Measurements from ENCODE around the gene RUNX2. TPM values are rescaled to one million over a fixed set of nuclear protein-coding genes. Genes with fewer than 3 reads are reported as not detected.

RUNX2 gene
- total and polyA plus RNA-seq, 4 donors = 1.8 to 6.7 (median 3.2) TPM

DNA sequence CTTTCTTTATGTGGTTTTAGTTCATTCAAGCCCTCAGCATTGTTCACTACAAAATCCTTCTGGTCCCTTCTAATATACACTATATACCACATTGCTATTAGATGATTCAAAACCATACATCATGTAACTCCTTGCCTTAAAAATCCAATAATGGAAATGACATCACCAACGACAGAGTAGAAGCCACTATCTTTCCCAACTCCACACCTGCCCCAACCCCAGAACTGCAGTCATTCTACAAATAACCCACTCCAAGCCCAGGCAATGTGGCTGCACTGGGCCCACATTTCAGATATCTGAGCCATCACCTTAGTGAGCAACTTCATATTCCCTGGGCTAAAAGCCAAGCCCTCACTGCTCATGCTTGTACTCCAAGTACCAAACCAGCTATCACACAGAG, 22.6 kb upstream of the RUNX2 start:
- DNase-seq = no peak
- ATAC-seq (ENCODE audit: insufficient read depth, low FRiP score) = no peak
- no peak overlapping the region for H3K27ac ChIP-seq (ENCODE audit: low read depth in 1 of 2, low read length in 1 of 2)
- H3K4me3 ChIP-seq = no peak overlapping the region
- peaks cover 0 to 2% (median 0%) of the 10 kb centered on the region in 4 donors for H3K9me3 ChIP-seq (ENCODE audit: control insufficient read depth in 4 of 4, insufficient read depth in 3 of 4, low read length in 3 of 4)
- H3K4me1 ChIP-seq (ENCODE audit: control insufficient read depth in 5 of 5, insufficient read depth in 5 of 5, low read length in 5 of 5) = no peaks in the 10 kb centered on the region
- 85 to 87% methylated on average over 1 of the region's 1 CpG for WGBS, 2 donors
- no peaks in the 10 kb centered on the region for H3K36me3 ChIP-seq (ENCODE audit: control insufficient read depth in 4 of 4, insufficient read depth in 4 of 4, low read length in 4 of 4)
- H3K9ac ChIP-seq (ENCODE audit: insufficient read depth in 1 of 2, low read length in 2 of 2) = no peak overlapping the region
- no peaks in the 10 kb centered on the region for H3K27me3 ChIP-seq (ENCODE audit: control insufficient read depth in 3 of 3, insufficient read depth in 3 of 3, low read length in 2 of 3)
- TF ChIP-seq, protein P1, sequence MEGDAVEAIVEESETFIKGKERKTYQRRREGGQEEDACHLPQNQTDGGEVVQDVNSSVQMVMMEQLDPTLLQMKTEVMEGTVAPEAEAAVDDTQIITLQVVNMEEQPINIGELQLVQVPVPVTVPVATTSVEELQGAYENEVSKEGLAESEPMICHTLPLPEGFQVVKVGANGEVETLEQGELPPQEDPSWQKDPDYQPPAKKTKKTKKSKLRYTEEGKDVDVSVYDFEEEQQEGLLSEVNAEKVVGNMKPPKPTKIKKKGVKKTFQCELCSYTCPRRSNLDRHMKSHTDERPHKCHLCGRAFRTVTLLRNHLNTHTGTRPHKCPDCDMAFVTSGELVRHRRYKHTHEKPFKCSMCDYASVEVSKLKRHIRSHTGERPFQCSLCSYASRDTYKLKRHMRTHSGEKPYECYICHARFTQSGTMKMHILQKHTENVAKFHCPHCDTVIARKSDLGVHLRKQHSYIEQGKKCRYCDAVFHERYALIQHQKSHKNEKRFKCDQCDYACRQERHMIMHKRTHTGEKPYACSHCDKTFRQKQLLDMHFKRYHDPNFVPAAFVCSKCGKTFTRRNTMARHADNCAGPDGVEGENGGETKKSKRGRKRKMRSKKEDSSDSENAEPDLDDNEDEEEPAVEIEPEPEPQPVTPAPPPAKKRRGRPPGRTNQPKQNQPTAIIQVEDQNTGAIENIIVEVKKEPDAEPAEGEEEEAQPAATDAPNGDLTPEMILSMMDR (IDR thresholded peaks at IDR 0.05; ENCODE audit: control extremely low read depth, extremely low read depth) = no peak

DNA sequence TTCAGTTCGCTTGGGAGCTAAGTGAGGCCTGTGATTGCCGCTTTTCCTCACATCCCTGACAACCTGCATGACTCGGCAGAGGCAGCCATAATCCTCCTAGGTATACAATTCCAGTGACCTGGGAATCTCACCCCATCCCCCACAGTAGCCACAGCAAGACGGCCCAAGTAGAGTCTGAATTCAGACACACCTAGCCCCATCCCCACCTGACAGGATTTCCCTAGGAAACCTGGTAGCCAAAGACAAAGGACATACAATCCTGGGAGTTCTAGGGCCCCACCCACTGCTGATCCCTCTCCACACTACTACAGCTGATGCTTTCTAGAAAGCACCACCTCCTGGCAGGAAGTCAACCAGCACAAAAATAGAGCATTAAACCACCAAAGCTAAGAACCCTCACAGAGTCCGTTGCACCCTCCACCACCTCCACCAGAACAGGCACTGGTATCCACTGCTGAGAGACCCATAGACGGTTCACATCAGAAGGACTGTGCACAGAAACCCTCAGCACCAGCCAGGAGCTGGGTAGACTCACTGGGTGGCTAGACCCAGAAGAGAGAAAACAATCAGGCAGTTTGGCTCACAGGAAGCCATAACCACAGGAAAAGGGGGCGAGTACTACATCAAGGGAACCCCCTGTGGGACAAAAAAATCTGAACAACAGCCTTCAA, 17.9 kb upstream of the RUNX2 start:
- Histone ChIP-seq H3K27ac (ENCODE audit: low read depth in 1 of 2, low read length in 1 of 2) (no peak overlapping the region), H3K9me3 (ENCODE audit: control insufficient read depth in 4 of 4, insufficient read depth in 3 of 4, low read length in 3 of 4) (peaks cover 0 to 2% (median 0%) of the 10 kb centered on the region in 4 donors), H3K36me3 (ENCODE audit: control insufficient read depth in 4 of 4, insufficient read depth in 4 of 4, low read length in 4 of 4) (no peaks in the 10 kb centered on the region), H3K4me3 (no peak overlapping the region), H3K9ac (ENCODE audit: insufficient read depth in 1 of 2, low read length in 2 of 2) (no peak overlapping the region), H3K4me1 (ENCODE audit: control insufficient read depth in 5 of 5, insufficient read depth in 5 of 5, low read length in 5 of 5) (no peaks in the 10 kb centered on the region), H3K27me3 (ENCODE audit: control insufficient read depth in 3 of 3, insufficient read depth in 3 of 3, low read length in 2 of 3) (no peaks in the 10 kb centered on the region)
- TF ChIP-seq, protein P1 (IDR thresholded peaks at IDR 0.05; ENCODE audit: control extremely low read depth, extremely low read depth) = no peak
- no peak for ATAC-seq (ENCODE audit: insufficient read depth, low FRiP score)
- no peak for DNase-seq
- 61 to 77% methylated on average over 7 of the region's 7 CpGs for WGBS, 2 donors

DNA sequence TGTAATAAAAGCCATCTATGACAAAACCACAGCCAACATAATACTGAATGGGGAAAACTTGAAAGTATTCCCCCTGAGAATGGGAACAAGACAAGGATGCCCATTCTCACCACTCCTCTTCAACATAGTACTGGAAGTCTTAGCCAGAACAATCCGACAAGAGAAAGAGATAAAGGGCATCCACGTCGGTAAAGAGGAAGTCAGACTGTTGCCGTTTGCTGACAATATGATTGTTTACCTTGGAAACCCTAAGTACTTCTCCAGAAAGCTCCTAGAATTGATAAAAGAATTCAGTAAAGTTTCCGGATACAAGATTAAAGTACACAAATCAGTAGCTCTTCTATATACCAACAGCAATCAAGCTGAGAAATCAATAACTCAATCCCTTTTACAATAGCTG, 14.0 kb upstream of the RUNX2 start:
- no peaks in the 10 kb centered on the region for H3K4me1 ChIP-seq (ENCODE audit: control insufficient read depth in 5 of 5, insufficient read depth in 5 of 5, low read length in 5 of 5)
- H3K4me3 ChIP-seq = no peak overlapping the region
- no peak overlapping the region for H3K9ac ChIP-seq (ENCODE audit: insufficient read depth in 1 of 2, low read length in 2 of 2)
- ATAC-seq (ENCODE audit: insufficient read depth, low FRiP score) (no peak), DNase-seq (no peak)
- H3K9me3 ChIP-seq (ENCODE audit: control insufficient read depth in 4 of 4, insufficient read depth in 3 of 4, low read length in 3 of 4) = no peaks in the 10 kb centered on the region
- no peak overlapping the region for H3K27ac ChIP-seq (ENCODE audit: low read depth in 1 of 2, low read length in 1 of 2)
- TF ChIP-seq, protein P1 (IDR thresholded peaks at IDR 0.05; ENCODE audit: control extremely low read depth, extremely low read depth) = no peak
- WGBS, 2 donors = 52 to 57% methylated on average over 5 of the region's 5 CpGs
- H3K36me3 ChIP-seq (ENCODE audit: control insufficient read depth in 4 of 4, insufficient read depth in 4 of 4, low read length in 4 of 4) = no peaks in the 10 kb centered on the region
- no peaks in the 10 kb centered on the region for H3K27me3 ChIP-seq (ENCODE audit: control insufficient read depth in 3 of 3, insufficient read depth in 3 of 3, low read length in 2 of 3)

DNA sequence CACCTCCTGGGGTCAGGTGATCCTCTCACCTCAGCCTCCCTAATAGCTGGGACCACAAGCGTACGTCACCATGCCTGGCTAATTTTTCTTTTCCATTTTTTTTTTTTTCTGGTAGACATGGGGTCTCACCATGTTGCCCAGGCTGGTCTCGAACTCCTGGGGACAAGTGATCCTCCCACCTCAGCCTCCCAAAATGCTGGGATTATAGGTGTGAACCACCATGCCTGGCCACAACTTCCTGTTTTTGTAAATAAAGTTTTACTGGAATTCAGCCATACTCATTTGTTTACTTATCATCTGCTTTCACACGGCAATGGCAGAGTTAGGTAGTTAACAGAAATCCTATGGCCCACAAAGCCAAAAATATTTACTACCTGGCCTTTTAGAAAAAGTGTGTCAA, 7.8 kb upstream of the RUNX2 start:
- H3K27ac ChIP-seq (ENCODE audit: low read depth in 1 of 2, low read length in 1 of 2) = no peak overlapping the region
- H3K27me3 ChIP-seq (ENCODE audit: control insufficient read depth in 3 of 3, insufficient read depth in 3 of 3, low read length in 2 of 3) = no peaks in the 10 kb centered on the region
- H3K4me3 ChIP-seq = no peak overlapping the region
- WGBS, 2 donors = 87% methylated on average over 4 of the region's 4 CpGs
- no peak overlapping the region for H3K9ac ChIP-seq (ENCODE audit: insufficient read depth in 1 of 2, low read length in 2 of 2)
- H3K36me3 ChIP-seq (ENCODE audit: control insufficient read depth in 4 of 4, insufficient read depth in 4 of 4, low read length in 4 of 4) = no peaks in the 10 kb centered on the region
- H3K9me3 ChIP-seq (ENCODE audit: control insufficient read depth in 4 of 4, insufficient read depth in 3 of 4, low read length in 3 of 4) = no peaks in the 10 kb centered on the region
- ATAC-seq (ENCODE audit: insufficient read depth, low FRiP score) (no peak), DNase-seq (no peak)
- peaks cover 0 to 3% (median 0%) of the 10 kb centered on the region in 5 donors for H3K4me1 ChIP-seq (ENCODE audit: control insufficient read depth in 5 of 5, insufficient read depth in 5 of 5, low read length in 5 of 5)
- TF ChIP-seq, protein P1 (IDR thresholded peaks at IDR 0.05; ENCODE audit: control extremely low read depth, extremely low read depth) = no peak

Data from lung (tissue), 12 donors.